HG02973 (cell line): ENCODE data around the gene C1orf159.
"Not testable (repeated sequence)": the region's sequence is repeated elsewhere in the genome, so short reads cannot be mapped to it uniquely, and the experiment has no call there.

Experiments used
- ATAC-seq: cut with Tn5 transposase; IDR thresholded peaks from one replicate; pipeline ENCODE4 v1.9.1; 2021; ENCODE audit warnings: moderate library complexity; ENCODE audit not compliant: unreplicated experiment

Gene C1orf159

DNA sequence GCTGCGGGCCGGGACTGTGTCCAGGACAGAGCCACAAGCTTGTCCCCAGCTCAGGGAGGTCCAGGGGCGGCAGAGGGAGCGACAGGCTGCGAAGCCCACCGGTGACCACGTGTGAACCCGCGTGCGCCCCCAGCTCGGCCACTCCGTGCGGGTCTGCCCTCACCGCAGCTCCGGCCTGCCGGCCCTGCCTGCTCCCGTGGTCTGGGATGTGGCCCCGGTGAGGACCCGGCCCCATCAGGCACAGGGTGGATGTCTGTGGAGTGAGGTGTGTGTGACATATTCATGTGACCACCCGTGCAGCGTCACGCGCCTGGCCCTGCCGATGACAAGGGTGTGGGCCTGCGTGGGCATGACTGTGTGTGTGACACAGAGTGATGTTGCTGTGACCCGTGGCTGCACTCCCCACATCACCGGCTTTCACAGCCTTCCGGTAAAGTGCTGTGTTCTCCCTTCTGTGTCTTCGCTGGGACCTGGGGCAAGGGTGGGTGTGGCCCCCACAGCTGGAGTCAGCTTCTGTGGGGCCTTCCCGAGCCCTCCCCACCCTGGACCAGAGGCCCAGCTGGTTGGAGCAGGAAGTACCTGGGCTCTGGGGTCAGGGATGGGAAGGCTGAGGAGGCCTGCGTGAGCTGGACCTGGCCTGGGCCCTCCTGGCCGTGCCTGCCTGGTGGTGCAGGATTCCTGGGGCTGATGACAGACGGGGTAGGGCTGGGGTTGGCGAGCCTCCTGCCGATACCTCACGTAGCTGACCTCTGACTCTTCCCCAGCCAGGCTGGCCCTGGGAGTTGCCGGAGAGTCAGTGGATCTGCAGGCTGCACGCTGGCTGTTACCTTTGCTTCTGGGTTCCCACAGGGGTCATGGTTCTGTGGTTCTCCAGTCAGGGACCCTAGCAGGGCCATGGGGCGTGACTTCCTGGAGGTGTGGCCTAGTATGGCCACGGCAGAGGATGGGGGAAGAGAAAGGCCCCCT is 45.9 kb downstream of the C1orf159 start:
- ATAC-seq: no peak

- peak; percentile 40 for ATAC-seq
These were observed 46.7 kb downstream of the C1orf159 start for GRCh38 chr1:1069056-1069710.

DNA sequence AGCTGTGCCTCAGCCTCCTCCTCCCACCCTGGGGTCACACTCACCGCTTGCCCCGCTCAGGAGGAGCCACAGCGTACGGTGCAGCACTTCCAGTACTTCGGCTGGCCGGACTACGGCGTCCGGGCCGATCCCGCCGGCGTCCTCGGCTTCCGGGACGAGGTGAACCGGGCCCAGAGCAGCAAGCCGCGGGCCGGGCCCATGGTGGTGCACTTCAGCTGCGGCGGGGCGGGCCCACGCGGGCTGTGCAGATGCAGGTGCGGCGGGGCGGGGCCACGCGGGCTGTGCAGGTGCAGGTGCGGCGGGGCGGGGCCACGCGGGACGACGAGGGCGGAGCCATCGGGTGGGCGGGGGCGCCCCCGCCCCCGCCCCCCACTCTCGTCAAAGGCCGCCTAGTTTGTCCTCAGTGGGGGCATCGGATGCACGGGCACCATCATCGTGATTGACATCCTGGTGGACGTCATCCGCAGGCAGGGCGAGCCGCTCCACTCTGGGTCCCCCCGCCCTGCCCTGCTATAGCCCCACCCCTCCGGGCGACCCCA is 47.3 kb downstream of the C1orf159 start:
- no peak for ATAC-seq

DNA sequence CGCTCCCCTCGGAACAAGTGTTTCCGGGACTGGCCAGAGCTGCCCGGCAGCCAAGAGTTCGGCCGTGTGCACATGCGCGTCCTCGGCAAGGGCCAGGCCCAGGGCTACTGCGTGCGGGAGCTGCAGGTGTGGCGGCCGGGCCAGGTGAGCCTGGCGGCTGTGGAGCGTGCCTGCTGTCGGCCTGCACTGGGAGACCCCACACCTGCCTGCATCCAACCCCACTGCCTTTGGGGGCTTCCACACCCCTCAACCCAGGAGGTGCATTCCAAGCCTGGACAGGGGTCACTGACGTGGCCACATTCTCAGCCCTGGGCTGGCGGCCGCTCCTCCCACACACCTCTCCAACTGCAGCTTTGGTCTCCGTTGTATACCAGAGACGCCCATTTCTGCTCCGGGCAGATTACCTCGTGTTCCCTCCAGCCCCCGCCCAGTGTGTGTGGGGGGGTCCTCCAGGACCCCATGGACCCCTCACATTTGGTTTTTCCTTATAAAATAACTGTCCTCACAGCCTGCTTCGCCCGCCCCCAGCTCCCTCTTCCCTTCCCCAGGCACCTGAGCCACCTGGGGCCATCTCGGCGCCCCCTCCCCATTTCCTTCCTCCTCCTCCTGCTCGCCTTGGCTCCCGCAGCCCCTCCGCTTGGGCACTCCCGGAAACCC is 47.9 kb downstream of the C1orf159 start:
- no peak for ATAC-seq

GRCh38 chr1:1067284-1067859 is 48.5 kb downstream of the C1orf159 start:
- ATAC-seq: no peak

DNA sequence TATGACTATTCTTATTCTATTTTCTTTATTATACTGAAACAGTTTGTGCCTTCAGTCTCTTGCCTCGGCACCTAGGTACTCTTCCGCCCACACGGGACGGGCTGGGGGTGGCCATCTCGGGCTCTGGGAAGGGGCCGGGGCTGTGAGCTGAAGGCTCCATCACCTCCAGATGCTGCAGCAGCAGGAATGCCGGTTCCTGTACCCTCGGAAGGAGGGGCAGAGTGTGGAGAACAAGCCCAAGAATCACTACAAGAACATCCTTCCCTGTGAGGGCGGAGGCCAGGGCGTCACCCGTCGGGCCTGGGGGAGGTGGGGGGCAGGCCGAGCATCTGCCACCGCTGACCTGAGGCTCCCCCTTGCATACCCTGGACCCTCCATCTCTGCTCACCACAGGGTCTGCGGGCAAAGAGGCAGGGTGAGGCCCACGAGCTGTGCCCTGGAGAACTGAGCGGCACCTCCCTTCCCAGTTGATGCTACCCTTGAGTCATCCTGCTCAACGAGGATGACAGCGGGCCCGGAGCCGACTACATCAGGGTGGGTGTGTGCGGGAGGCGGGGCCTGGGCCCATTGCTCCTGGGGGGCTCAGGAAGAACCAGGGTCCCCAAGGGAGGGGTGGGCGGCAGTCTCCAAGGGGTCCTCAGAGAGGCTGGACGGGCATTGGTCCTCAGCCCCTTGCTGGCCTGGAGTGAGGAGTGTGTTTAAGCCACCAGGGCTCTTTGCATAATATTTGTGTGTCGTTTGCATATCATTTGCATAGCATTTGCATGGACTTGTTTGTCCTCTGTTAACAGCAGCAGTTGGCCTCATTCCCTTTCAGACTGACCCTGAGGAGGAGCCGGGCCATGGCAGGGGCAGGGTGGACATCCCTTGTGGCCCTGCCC is 49.2 kb downstream of the C1orf159 start:
- ATAC-seq: no peak

GRCh38 chr1:1065940-1066304 is 50.0 kb downstream of the C1orf159 start:
- ATAC-seq: not testable (repeated sequence)

DNA sequence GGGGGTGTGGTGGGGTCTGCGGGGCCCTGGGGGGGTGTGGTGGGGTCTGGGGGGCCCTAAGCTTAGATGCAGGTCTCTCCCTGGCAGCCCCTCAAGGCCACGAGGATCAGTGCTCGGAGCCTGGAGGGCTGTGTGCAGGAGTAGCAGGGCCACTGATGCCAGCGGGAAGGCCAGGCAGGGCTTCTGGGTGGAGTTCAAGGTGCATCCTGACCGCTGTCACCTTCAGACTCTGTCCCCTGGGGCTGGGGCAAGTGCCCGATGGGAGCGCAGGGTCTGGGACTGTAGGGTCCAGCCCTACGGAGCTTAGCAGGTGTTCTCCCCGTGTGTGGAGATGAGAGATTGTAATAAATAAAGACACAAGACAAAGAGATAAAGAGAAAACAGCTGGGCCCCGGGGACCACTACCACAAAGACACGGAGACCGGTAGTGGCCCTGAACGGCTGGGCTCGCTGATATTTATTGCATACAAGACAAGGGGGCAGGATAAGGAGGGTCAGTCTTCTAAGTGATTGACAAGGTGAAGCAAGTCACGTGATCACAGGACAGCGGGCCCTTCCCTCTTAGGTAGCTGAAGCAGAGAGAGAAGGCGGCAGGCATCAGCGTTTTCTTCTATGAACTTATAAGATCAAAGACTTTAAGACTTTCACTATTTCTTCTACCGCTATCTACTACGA is 50.5 kb downstream of the C1orf159 start:
- no peak for ATAC-seq

DNA sequence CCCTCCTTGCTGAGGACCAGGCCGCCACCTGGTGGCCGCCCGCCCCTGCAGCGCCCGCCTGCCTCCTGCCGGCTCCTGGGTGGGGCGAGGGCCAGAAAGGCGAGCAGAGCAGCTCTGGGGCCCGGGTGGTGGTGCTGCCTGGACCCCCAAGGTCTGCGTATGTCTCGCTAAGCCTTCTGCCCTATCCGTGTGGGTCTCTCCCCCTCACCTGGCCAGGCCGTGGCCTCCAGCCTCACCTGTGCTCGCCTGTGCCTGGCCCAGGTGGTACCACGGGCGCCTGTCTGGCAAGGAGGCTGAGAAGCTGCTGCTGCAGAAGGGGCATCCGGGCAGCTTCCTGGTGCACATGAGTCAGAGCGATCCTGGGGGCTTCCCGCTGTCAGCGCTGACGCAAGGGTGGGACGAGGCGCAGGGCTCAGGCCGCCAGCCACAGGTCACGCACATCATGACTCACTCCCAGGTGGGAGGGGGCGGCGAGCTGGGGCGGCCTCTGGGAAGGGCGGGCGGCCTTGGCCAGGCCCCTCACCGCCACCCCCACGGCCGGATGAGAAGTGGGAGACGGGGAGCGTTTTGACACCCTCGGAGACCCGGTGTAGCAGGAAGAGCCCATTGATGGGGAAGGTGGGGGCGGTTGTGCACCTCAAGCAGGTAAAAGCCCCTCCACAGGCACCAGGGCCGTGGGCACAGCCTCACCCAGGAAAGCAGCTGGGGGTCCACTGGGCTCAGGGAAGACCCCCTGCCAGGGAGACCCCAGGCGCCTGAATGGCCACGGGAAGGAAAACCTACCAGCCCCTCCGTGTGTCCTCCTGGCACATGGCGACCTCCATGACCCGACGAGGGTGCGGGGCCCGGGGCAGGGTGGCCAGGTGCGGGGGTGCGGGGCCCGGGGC is 51.7 kb downstream of the C1orf159 start:
- peak; percentile 44 for ATAC-seq

DNA sequence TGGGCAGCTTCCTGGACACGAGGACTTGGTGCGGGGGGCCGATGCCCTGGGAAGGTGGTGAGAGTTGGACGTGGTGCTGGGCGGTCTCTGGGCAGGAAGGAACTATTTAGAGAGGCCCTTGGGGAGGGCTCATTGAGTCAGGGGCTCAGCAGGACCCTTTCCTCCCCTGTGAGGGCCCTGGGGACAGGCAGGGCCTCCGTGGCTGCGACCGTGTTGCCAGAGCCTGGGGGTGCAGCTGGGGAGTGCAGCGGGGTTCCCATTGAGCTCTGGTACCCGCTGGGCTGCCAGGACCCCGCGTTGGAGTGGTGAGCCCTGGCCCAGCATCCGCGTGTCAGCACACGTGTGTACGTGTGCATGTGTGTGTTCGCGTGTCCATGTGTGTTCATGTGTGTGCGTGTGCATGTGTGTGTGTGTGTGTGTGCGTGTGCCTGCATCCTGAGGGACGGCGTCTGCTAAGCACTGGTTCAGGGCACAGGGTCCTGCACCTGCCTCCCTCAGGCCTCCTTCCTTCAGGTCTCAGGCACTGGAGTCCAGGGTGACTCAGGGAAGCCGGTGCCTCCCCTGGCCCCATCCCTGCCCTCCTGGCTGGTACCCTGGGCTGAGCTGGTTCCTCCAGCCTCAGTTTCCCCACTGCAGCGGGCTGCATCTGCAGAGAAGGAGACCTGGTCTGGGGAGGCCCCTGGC is 52.5 kb downstream of the C1orf159 start:
- ATAC-seq: no peak

- no peak for ATAC-seq
These were observed 53.3 kb downstream of the C1orf159 start for GRCh38 chr1:1062348-1063163.

GRCh38 chr1:1061682-1062345 is 54.1 kb downstream of the C1orf159 start:
- ATAC-seq: no peak

DNA sequence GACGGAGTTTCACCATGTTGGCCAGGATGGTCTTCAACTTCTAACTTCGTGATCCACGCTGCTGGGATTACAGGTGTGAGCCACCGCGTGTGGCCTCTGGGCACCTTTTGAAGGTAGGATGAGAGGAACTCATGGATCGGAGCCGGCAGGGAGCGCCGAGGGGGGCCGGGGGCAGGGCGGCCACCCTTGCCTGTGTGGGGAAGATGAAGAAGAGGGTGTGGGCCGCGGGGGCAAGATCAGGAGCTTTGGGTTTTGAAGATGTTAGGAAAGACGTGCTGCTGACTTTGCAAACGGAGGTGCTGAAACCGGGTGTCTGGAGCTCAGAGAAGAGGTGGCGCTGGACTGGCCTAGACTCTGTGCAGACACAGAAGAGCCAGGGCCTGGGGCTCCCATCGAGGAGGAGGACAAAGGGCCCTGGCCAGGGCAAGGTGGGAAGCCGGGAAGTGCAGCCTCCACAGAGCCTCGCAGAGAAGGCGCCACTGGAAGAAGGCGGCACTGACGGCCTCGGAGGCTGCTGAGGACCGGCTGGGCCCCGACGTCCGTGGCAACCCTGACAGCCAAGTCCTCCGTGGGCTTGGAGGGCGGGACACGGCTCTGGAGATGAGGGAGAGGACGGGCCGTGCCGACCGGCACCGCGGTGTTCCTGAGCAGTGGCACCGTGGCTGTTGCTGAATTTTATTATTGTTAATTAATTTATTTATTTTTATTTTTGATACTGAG is 55.4 kb downstream of the C1orf159 start:
- no peak for ATAC-seq

- ATAC-seq: peak; percentile 56
These were observed 56.2 kb downstream of the C1orf159 start for GRCh38 chr1:1059494-1060280.

DNA sequence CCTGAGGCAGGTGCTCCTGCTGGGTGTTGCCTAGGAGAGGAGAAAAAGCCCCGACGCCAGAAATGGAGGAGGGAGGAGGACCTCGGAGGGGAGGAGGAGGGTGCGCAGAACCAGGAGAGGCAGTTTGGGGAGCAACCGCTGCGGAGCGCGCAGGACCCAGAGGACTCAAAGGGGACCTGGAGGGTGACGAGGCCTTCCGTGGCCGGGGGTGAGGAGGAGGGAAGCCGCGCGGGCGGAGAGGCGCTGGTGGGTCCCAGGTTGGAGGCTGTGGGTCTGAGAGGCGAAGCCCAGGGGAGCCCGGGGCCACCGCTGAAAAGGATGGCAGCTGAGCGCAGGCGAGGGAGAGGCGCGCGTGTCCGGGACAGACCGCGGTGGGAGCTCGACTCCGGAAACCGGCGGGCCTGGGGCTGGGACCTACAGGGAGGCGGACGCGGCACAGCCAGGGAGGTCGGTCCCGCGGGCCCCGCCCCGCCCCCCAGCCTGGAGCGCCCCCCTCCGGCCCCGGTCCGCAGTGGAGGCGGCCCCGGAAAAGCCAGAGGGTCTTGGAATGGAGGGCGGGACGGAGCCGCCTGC is 56.9 kb downstream of the C1orf159 start:
- ATAC-seq: peak; percentile 24
